GM21786 (cell line): ENCODE measurements around the gene STX2.
"Not testable (repeated sequence)": the region's sequence is repeated elsewhere in the genome, so short reads cannot be mapped to it uniquely, and the experiment has no call there.

ENCODE experiments used
- ATAC-seq: cut with Tn5 transposase; IDR thresholded peaks from one replicate; pipeline ENCODE4 v1.9.1; 2021; ENCODE audit not compliant: unreplicated experiment

STX2 gene

DNA sequence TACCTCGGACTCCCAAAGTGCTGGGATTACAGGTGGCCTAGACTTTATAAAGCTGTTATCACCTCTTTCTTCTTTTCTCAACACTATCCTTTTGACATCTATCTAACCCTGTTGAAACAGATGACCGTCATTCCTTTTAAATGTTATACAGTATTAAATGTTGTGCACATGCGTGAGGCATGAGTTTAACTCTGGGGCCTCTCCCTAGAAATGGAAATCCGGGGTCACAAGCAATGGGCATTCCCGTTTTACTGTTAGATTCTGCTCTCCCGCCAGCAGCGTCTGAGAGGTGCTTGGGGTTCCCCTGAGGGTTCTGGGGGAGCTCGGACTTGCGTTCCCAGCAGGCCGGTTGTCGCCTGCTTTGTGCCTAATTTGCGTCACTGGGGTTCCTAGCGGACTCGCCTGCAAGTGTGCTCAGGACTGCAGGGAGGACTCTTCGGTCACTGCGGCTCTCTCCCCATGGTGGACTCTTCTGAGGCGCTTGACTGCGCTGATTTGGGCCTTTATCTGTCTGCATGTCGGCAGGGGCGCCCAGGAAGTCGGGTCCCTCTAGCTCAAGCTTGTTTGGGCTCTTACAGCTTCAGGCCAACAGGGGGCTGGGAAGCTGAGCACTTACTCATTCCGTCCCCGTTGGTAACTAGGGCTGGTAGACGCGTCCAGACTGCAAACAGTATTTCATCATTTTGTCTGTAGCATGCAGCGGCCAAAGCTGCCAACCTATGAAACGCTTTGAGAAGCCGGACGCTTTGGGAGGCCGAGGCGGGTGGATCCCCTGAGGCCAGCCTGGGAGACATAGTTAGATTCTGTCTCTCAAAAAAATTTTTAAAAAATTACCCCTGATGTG is 31.6 kb upstream of the STX2 start:
- ATAC-seq: peak; percentile 42

DNA sequence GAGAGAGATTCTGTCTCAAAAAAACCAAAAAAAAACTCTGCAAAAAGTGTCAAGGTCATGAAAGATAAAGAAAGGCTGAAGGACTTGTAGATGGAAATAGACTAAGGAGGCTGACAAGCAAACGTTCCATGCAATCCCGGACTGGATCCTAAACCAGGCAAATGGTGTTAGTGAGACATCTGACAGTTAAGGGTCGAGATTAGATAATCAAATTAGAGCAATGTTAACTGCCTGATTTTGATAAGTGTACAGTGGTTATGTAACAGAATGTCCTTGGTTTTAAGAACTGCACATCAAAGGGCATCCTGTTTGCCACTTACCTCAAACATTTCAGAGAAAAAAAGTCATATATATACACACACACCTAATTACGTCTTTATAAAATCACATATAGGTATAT is 29.4 kb upstream of the STX2 start:
- no peak for ATAC-seq

DNA sequence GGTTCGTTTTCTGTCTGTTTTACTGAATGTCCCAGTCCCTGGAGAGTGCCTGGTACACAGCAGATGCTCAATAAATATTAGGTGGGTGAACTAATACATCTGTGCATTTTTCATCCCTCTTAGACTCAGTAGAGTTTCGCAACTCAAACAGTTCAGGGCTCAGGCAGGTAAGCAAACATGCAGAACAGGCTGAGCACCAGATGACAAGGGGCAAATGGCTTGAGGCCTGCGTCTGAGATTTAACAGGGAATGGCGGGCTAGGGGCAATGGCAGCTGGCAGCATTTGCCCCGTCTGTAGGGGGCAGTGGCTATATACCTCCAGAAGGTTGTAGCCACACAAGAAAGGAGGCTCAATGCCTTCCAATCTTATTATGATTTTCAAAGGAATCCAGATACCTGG is 24.2 kb upstream of the STX2 start:
- ATAC-seq: no peak

DNA sequence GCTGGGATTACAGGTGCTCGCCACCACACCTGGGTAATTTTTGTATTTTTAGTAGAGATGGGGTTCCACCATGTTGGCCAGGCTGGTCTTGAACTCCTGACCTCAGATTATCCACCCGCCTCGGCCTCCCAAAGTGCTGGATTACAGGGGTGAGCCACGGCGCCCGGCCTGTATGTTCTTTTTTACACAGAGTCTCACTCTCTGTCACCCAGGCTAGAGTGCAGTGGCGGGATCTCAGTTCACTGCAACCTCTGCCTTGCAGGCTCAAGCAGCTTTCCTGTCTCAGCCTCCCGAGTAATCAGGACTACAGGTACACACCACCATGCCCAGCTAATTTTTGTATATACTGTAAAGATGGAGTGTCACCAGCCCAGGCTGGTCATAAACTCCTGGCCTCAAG is 23.7 kb upstream of the STX2 start:
- ATAC-seq: not testable (repeated sequence)

DNA sequence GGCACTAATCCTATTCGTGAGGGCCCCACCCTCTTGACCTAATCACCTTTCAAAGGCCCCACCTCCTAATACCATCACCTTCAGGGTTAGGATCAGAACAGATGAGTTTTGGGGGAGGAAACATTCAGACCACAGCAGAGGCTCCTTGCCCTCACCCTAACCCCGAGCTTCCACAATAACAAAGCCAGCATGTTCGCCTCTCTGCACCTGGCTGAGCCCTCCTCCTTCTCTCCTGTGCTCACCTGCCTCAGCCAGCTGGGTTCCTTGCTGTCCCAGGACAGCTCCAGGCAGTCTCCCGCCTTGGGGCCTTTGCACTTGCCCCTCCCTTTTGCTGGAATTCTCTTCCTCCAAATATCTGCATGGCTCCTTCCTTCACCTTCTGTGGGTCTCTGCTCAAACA is 23.1 kb upstream of the STX2 start:
- no peak for ATAC-seq

DNA sequence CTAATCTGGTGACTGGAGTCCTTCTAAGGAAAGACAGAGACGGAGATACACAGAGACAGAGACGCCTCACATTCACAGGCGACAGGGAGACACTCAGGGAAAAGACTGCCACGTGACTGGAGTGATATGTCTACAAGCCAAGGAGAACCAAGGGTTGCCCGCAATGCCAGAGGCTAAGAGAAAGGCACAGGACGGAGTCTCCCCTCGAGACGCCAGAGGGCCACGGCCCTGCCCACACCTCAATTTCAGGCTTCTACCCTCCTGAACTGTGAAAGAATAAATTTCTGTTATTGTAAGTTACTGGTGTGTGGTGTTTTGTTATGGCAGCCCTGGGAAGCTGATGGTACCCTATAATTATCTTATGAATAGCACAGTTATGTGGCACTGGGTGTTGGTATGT is 21.3 kb upstream of the STX2 start:
- no peak for ATAC-seq

DNA sequence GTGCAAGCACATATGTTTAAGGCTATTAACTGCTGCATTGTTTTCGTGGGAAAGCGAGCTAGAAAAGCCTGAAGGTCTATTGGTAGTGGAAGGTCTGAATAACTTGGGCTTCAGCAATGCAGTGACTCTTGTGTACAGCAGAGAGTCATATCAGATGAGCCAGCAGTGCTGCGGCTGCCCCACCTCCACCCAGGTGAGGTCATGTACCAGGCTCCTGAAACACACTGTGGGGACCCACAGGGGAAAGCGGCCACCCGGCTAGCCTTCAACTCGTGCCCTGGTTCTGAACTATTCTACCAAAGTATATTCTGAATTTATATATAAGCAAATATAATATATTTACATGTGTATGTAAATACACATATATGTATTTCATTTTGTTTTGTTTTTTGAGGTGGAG is 20.1 kb upstream of the STX2 start:
- ATAC-seq: no peak

DNA sequence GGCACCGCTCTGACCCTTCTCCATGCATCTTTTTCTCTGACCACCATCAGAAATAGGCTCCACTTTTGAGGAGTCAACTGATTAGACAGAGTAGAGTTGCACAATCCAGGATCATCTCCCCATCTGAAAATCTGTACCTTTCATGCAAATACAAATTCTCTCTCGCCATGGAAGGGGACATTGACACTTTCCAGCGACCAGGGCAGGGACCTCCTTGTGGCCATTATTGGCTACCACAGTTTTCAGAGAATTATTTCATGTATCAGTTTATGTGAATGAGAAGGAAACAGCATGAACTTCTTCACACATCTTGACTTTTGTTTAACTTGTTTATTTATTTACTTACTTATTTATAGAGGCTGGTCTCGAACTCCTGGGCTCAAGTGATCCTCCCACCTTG is 19.0 kb upstream of the STX2 start:
- no peak for ATAC-seq

DNA sequence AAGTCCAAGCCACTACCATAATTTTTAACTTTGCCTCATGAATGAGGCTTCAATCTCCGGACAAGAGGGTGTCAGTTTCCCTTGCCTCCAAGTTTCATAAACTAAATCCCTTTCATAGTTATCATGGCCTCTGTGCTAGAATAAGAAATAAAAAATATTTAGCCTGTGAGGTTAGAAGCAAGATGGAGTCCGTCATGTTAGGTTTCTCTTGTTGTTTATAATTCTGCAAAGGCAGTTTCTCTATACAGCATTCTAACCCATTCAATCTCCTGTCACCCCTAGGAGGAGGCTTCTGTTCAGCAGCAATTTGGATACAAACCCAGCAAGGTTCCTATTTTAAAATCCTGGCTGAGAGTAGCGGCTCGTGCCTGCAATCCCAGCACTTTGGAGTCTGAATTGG is 17.0 kb upstream of the STX2 start:
- ATAC-seq: no peak

DNA sequence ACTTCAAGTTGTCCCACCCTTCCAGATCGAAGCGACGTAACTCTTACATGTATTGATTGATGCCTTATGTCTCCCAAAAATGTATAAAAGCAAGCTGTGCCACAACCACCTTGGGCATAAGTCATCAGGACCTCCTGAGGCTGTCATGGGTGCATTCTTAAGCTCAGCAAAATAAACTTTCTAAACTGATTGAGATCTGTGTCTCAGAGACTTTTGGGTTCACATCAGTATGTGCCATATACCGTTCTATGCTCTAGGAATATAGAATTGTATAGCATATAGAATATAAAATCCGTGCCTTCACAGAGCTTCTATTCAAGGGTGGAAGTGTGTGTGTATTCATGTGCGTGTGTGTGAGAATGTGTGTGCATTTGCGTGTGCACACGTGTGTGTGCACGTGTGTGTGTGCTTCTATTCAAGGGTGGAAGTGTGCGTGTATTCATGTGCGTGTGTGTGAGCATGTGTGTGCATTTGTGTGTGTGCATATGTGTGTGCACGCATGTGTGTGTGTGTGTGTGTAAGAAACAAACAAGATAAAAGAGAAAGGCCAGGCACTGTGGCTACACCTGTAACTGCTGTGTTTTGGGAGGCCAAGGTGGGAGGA is 11.5 kb upstream of the STX2 start:
- ATAC-seq: no peak

DNA sequence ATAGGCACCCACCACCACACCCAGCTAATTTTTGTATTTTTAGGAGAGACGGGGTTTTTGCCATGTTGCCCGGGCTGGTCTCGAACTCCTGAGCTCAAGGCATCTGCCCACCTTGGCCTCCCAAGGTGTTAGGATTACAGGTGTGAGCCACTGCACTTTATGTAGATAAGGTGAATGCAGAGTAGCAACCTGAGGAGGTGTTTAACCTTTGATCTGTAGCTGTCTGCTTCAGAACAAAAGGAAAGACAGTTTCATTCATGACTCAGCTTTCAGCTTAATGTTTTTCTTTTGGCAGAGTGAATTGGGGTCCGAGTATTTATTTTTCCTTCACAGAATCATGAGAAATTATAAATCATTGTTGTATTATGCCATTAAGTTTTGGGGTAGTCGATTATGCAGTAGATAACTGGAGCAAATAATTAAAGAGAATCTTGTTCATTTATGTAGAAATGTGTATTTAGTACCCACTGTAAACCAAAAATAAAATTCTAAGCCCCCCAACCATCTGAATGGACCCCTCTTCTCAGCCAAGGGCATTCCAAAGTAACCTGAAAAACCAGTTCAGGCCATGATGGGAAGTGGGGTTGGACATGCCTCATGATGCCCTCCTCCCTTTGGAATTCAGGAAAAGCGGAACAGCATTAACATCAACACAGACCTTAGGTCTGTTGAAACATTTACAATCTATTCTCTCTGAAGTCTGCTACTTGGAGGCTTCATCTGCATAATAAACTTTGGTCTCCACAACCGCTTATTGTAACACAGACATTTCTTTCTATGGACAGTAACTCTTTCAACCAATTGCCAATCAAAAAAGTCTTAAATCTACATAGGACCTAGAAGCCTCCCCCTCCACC is 10.7 kb upstream of the STX2 start:
- ATAC-seq: no peak

DNA sequence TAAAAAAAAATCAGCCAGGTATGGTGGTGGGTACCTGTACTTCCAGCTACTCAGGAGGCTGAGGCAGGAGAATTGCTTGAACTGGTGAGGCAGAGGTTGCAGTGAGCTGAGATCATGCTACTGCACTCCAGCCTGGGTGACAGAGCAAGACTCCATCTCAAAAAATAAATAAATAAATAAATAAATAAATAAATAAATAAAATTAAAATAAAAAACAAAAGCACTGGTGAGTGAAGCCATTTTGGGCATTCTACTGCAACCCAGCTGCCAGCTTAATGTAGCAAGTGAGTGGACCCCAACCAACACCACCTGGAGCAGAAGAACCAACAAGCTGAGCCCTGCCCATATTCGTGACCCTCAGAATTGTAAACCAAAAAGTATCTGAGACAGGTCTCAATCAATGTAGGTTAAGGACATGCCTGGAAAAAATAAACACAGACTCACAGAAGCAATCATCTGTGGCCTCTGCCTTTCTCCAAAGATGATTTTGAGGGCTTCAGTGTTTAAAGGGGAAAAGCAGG is 9.8 kb upstream of the STX2 start:
- not testable (repeated sequence) for ATAC-seq

DNA sequence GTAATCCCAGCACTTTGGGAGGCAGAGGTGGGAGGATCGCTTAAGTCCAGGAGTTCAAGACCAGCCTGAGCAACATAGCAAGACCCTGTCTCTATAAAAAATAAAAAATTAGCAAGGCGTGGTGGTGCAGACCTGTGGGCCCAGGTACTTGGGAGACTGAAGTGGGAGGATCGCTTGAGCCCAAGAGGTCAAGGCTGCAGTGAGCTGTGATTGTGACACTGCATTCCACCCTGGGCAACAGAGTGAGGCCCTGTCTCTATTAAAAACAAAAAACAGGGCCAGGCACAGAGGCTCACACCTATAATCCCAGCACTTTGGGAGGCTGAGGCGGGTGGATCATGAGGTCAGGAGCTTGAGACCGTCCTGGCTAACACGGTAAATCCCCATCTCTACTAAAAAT is 9.1 kb upstream of the STX2 start:
- not testable (repeated sequence) for ATAC-seq

DNA sequence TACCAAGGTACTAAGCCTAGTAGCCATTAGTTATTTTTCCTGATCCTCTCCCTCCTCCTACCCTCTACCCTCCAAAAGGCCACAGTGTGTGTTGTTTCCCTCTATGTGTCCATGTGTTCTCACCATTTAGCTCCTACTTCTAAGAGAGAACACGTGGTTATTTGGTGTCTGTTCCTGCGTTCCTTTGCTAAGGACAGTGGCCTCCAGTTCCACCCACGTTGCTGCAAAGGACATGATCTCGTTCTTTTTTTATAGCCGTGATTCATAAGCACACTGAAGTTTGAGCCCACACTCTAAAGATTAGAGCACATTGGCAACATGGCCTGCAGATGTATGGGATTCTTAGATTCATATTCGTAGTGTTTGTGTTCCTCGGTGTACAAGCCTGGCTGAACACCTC is 8.1 kb upstream of the STX2 start:
- ATAC-seq: no peak

DNA sequence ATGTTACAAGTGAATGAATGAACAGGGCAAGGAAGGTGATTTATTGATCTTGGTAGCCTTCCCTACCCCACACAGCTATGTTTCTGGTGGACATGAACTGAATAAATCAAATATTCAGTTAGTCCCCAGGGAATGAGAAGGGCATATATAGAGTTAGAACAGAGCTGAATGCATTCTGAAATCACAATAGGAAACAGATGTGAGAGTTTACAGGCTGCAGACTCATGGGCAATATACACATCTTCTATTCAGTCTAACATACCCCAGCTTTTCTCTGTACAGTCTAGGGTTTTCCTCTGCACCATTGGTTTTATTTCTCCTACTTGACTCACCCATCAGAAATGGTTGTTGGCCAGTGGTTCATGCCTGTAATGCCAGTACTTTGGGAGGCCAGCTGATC is 7.3 kb upstream of the STX2 start:
- no peak for ATAC-seq

DNA sequence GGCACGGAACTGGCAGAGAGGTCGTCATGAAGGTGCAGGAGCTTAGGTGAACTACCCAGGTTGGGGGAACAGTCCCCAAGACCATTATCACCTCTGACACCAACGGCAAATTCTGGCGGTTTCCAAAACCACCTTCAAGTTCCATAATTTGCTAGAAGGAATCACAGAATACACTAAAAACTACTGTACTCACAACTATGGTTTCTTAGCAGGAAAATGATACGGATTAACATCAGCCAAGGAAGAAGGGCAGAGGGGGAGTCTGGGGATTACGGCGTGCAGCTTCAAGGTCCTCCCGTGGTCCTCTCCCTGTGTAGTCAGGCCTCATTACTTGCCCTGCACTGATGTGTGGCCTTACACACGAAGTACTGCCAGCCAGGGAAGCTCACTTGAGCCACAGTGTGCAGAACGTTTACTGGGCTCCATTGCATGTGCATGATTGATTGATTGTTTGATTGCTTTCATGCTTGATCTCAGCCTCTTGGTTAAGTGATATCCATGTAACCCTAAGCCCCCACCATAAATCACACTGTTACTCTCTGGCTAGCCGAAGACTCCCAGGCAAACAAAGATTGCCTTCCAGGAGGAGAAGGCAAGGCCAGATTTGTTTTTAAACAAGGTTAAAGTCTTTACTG is 837 bp upstream of the STX2 start:
- no peak for ATAC-seq

DNA sequence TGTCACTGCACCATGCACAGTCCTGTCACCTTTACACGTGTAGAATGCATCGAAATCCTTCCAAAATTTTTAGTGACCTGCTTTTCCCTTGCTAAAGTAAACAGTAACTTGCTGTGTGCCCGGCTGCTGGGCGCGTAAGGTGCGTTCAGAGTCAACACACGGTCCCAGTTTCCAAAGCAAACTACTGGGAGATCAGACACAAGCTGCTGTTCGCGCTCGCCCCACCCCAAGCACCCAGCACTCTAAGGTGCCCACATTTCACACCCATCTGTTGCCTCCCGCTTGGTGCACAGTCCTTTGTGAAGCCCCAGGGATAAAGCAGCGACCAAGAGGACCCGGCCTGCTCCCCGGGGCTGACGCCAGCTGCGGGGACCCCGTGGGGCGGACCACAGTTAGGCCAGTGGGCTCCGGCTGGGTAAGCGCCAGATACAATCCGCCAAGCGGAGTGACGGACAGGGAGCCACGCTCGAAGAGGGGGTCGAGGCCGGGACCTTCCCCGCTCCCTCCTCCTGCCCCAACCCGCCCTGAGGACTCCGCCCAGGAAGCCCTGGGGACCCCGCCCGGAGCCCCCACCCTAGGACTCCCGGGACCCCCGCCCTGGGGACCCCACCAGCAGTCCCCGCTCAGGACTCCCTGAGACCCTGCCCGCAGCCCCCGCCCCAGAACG is 633 bp downstream of the STX2 start:
- ATAC-seq: peak; percentile 20

DNA sequence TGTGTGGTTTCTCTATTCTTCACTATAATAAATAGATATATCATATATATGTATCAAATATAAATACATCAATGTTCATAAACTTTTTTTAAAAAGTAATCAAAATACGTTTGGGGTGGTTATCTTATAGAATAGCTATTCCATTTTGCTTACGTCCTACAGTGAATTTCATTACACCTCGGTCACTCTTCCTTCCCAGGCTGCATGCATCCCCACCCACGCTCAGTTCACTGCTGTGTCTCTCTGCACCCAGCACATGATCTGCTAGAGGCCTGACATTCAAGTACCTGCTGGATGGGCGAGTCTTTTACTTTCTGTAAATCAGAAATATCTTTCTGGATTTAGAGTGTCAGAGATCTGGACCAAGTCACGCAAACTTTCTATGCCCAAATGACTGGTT is 3.6 kb downstream of the STX2 start:
- no peak for ATAC-seq

DNA sequence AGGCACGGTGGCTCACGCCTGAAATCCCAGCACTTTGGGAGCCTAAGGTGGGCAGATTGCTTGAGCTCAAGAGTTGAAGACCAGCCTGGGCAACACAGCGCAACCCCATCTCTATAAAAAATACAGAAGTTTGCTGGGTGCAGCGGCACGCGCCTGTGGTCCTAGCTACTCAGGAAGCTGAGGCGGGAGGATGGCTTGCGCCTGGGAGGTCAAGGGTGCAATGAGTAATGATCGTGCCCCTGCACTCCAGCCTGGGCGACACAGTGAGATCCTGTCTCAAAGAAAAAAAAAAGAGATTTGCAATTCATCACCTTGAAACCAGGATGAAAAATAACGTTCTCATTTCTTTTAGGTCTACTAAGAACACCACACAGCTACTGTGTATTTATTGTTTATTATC is 4.0 kb downstream of the STX2 start:
- ATAC-seq: no peak

DNA sequence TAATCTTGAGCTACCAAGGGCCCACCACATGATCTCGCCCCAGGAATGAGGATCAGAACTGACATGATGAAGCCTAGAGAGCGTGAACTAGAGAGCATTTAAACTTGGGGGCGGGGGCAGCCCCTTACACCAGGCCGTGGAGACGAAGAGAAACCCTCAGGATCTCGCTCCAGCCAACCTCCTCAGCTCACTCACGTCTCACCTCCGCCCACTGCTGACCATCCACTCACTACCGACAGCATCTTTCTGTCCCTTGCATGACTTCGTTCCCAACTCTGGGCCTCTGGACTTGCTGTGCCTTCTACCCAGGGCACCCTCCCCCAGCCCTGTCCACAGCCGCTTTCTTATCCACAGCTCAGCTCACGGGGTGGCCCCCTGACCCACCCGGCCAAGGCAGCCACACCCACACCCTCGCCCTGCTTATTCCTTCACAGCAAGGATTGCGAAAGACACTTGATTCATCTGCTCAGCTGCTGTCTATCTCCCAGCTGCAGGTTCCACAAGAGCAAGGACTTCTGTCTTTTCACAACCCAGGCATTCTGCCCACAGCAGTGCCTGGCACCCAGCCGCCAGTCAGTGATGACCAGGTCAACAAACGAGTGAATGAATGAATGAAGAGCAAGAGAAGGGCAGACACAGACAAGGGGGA is 6.4 kb downstream of the STX2 start:
- ATAC-seq: no peak
